Mesenchymal stem cell (in vitro differentiated cells and primary cell): ENCODE data around the gene RIPK4.

Experiments
- DNase-seq: peaks from one replicate; pipeline ENCODE4 v3.0.0-alpha.2; 2013
- H2AFZ ChIP-seq: one replicate; pipeline ENCODE4 v1.6.1; 2013; ENCODE audit warnings: low read depth, mild to moderate bottlenecking, control low read depth, inconsistent platforms, low read length, moderate library complexity
- H2AK5ac ChIP-seq: 2 replicates; pipeline ENCODE4 v1.6.1; 2013; ENCODE audit warnings: low read length, moderate library complexity, mild to moderate bottlenecking, inconsistent platforms; ENCODE audit not compliant: severe bottlenecking
- H2BK120ac ChIP-seq: one replicate; pipeline ENCODE4 v1.6.1; 2013; ENCODE audit warnings: low read depth, mild to moderate bottlenecking, inconsistent platforms, low read length, moderate library complexity
- H2BK12ac ChIP-seq, 2 experiments: one replicate each; pipeline ENCODE4 v1.6.1; 2013; ENCODE audit warnings: inconsistent platforms in 2 of 2, low read length in 2 of 2, mild to moderate bottlenecking in 2 of 2, moderate library complexity in 2 of 2, control low read depth in 1 of 2
- H2BK15ac ChIP-seq: one replicate; pipeline ENCODE4 v1.6.1; 2013; ENCODE audit warnings: mild to moderate bottlenecking, low read depth, inconsistent platforms; ENCODE audit not compliant: poor library complexity, severe bottlenecking
- H2BK5ac ChIP-seq: 2 replicates; pipeline ENCODE4 v1.6.1; 2013; ENCODE audit warnings: low read depth, mild to moderate bottlenecking, low read length, control low read depth, inconsistent platforms; ENCODE audit not compliant: poor library complexity, severe bottlenecking
- H3K14ac ChIP-seq, 2 experiments: one replicate each; pipeline ENCODE4 v1.6.1; 2013; ENCODE audit warnings: inconsistent platforms in 2 of 2, low read length in 2 of 2, control low read depth in 1 of 2, mild to moderate bottlenecking in 1 of 2, moderate library complexity in 1 of 2
- H3K18ac ChIP-seq, 2 experiments: one replicate each; pipeline ENCODE4 v1.6.1; 2013; ENCODE audit warnings: inconsistent platforms in 2 of 2, low read length in 2 of 2, control low read depth in 1 of 2, low read depth in 1 of 2, mild to moderate bottlenecking in 1 of 2
- H3K23ac ChIP-seq, 2 experiments: one replicate each; pipeline ENCODE4 v1.6.1; 2013; ENCODE audit warnings: inconsistent platforms in 2 of 2, low read length in 2 of 2, mild to moderate bottlenecking in 2 of 2, moderate library complexity in 2 of 2, control low read depth in 1 of 2
- H3K27ac ChIP-seq: 2 replicates; pipeline ENCODE4 v1.5.1; 2013; ENCODE audit warnings: mild to moderate bottlenecking, moderate library complexity, low read length, control low read depth, inconsistent platforms; ENCODE audit not compliant: poor library complexity, severe bottlenecking
- H3K27me3 ChIP-seq, 2 experiments: 2 replicates each; pipeline versions ENCODE4 v1.6.1 to v1.7.0; 2013; ENCODE audit warnings: low read length in 2 of 2, mild to moderate bottlenecking in 2 of 2, moderate library complexity in 2 of 2, control low read depth in 1 of 2, inconsistent platforms in 1 of 2; ENCODE audit not compliant: control insufficient read depth in 1 of 2, insufficient read depth in 1 of 2
- H3K36me3 ChIP-seq, 2 experiments: 2 replicates each; pipeline versions ENCODE4 v1.6.1 to v1.7.0; 2013; ENCODE audit warnings: low read length in 2 of 2, control low read depth in 1 of 2, inconsistent platforms in 1 of 2, low read depth in 1 of 2, mild to moderate bottlenecking in 1 of 2; ENCODE audit not compliant: insufficient read depth in 2 of 2, control insufficient read depth in 1 of 2
- H3K4ac ChIP-seq, 2 experiments: one replicate each; pipeline ENCODE4 v1.6.1; 2013; ENCODE audit warnings: inconsistent platforms in 2 of 2, low read length in 2 of 2, mild to moderate bottlenecking in 2 of 2, moderate library complexity in 2 of 2, control low read depth in 1 of 2, low read depth in 1 of 2
- H3K4me1 ChIP-seq: 2 replicates; pipeline ENCODE4 v1.6.1; 2013; ENCODE audit warnings: low read depth, low read length, control low read depth; ENCODE audit not compliant: control insufficient read depth, insufficient read depth
- H3K4me2 ChIP-seq: 2 replicates; pipeline ENCODE4 v1.6.1; 2013; ENCODE audit warnings: low read length, mild to moderate bottlenecking, inconsistent platforms; ENCODE audit not compliant: poor library complexity, severe bottlenecking
- H3K4me3 ChIP-seq, 2 experiments: 2 replicates each; pipeline versions ENCODE4 v1.5.1 to v1.7.0; 2013; ENCODE audit warnings: low read length in 2 of 2, mild to moderate bottlenecking in 2 of 2, control low read depth in 1 of 2, low read depth in 1 of 2; ENCODE audit not compliant: insufficient read depth in 1 of 2
- H3K79me1 ChIP-seq: replicated peaks from 2 replicates; pipeline ENCODE4 v1.6.1; 2013; ENCODE audit warnings: mild to moderate bottlenecking, control low read depth, low read length, inconsistent platforms; ENCODE audit not compliant: poor library complexity, severe bottlenecking
- H3K9ac ChIP-seq: 2 replicates; pipeline ENCODE4 v1.7.0; 2013; ENCODE audit warnings: mild to moderate bottlenecking, low read length, moderate library complexity
- H3K9me3 ChIP-seq: 2 replicates; pipeline ENCODE4 v1.7.0; 2013; ENCODE audit warnings: mild to moderate bottlenecking, low read length; ENCODE audit not compliant: control insufficient read depth
- H4K8ac ChIP-seq: one replicate; pipeline ENCODE4 v1.6.1; 2013; ENCODE audit warnings: inconsistent platforms, mild to moderate bottlenecking, low read length, moderate library complexity
- H4K91ac ChIP-seq: one replicate; pipeline ENCODE4 v1.6.1; 2013; ENCODE audit warnings: mild to moderate bottlenecking, low read length, inconsistent platforms
- WGBS: methylation state at CpG from one replicate; pipeline ENCODE4 v1.1.7; 2013; ENCODE audit warnings: mixed read lengths; 5-methylcytosine and 5-hydroxymethylcytosine counted together

The RIPK4 gene

GRCh38 chr21:41795726-41796125 is 28.9 kb upstream of the RIPK4 start:
- Histone ChIP-seq H3K18ac (no peak overlapping the region), H3K14ac (no peak overlapping the region), H2BK5ac (no peak overlapping the region), H3K9me3 (peaks cover 14% of the 10 kb centered on the region), H4K91ac (no peak overlapping the region), H3K27me3 (peaks cover 0 to 7% of the 10 kb centered on the region in 2 experiments), H2BK15ac (no peak overlapping the region), H3K27ac (no peak overlapping the region), H3K4ac (no peak overlapping the region), H3K4me1 (no peaks in the 10 kb centered on the region), H2BK12ac (no peak overlapping the region), H3K36me3 (peaks cover 25 to 29% of the 10 kb centered on the region in 2 experiments), H4K8ac (no peak overlapping the region), H2AK5ac (no peak overlapping the region), H3K4me2 (no peak overlapping the region), H3K79me1 (no peaks in the 10 kb centered on the region), H3K9ac (no peak overlapping the region), H2AFZ (no peak overlapping the region), H3K23ac (no peak overlapping the region), H3K4me3 (no peak overlapping the region), H2BK120ac (no peak overlapping the region)
- 49% methylated on average over 3 of the region's 3 CpGs for WGBS
- no peak for DNase-seq

- Histone ChIP-seq H2AFZ (no peak overlapping the region), H3K27me3 (peaks cover under 1 to 7% of the 10 kb centered on the region in 2 experiments), H2BK12ac (no peak overlapping the region), H2BK5ac (no peak overlapping the region), H2AK5ac (no peak overlapping the region), H3K18ac (no peak overlapping the region), H3K4ac (no peak overlapping the region), H4K91ac (no peak overlapping the region), H3K9me3 (peaks cover 14% of the 10 kb centered on the region), H2BK15ac (no peak overlapping the region), H3K4me3 (no peak overlapping the region), H3K4me1 (no peaks in the 10 kb centered on the region), H3K23ac (no peak overlapping the region), H3K27ac (no peak overlapping the region), H3K79me1 (no peaks in the 10 kb centered on the region), H3K4me2 (no peak overlapping the region), H4K8ac (no peak overlapping the region), H3K9ac (no peak overlapping the region), H2BK120ac (no peak overlapping the region), H3K14ac (no peak overlapping the region), H3K36me3 (peaks cover 16 to 18% of the 10 kb centered on the region in 2 experiments)
- DNase-seq, result no peak
- WGBS, result 95% methylated on average over 10 of the region's 10 CpGs
Measured at GRCh38 chr21:41794600-41794999, 27.7 kb upstream of the RIPK4 start.

GRCh38 chr21:41792711-41793110 is 25.9 kb upstream of the RIPK4 start:
- no peak overlapping the region for H3K4me2 ChIP-seq
- no peaks in the 10 kb centered on the region for H3K79me1 ChIP-seq
- no peak overlapping the region for H2BK12ac ChIP-seq
- H2AFZ ChIP-seq, result no peak overlapping the region
- no peak overlapping the region for H3K18ac ChIP-seq
- DNase-seq, result no peak
- no peak overlapping the region for H3K9ac ChIP-seq
- no peak overlapping the region for H2BK15ac ChIP-seq
- peaks cover 14% of the 10 kb centered on the region for H3K9me3 ChIP-seq
- no peak overlapping the region for H3K23ac ChIP-seq
- H4K8ac ChIP-seq, result no peak overlapping the region
- H2BK5ac ChIP-seq, result no peak overlapping the region
- H3K4me1 ChIP-seq, result no peaks in the 10 kb centered on the region
- no peak overlapping the region for H3K4me3 ChIP-seq
- peaks cover 4 to 18% of the 10 kb centered on the region in 2 experiments for H3K27me3 ChIP-seq
- H2BK120ac ChIP-seq, result no peak overlapping the region
- no peak overlapping the region for H3K27ac ChIP-seq
- H3K14ac ChIP-seq, result no peak overlapping the region
- peaks cover 0 to 7% of the 10 kb centered on the region in 2 experiments for H3K36me3 ChIP-seq
- no peak overlapping the region for H2AK5ac ChIP-seq
- no peak overlapping the region for H3K4ac ChIP-seq
- H4K91ac ChIP-seq, result no peak overlapping the region
- 95% methylated on average over 2 of the region's 3 CpGs for WGBS

- Histone ChIP-seq H4K8ac (no peak overlapping the region), H3K9ac (no peak overlapping the region), H3K4me3 (no peak overlapping the region), H2BK120ac (no peak overlapping the region), H2BK5ac (no peak overlapping the region), H2AFZ (no peak overlapping the region), H4K91ac (no peak overlapping the region), H2AK5ac (no peak overlapping the region), H3K4me2 (no peak overlapping the region), H3K23ac (no peak overlapping the region), H3K4ac (no peak overlapping the region), H3K36me3 (no peaks in the 10 kb centered on the region), H2BK15ac (no peak overlapping the region), H3K27me3 (peaks cover 11 to 37% of the 10 kb centered on the region in 2 experiments), H3K18ac (no peak overlapping the region), H3K9me3 (no peaks in the 10 kb centered on the region), H2BK12ac (no peak overlapping the region), H3K27ac (no peak overlapping the region), H3K14ac (no peak overlapping the region), H3K79me1 (no peaks in the 10 kb centered on the region), H3K4me1 (peaks cover 3% of the 10 kb centered on the region)
- no peak for DNase-seq
- 59% methylated on average over 13 of the region's 13 CpGs for WGBS
Measured at GRCh38 chr21:41786509-41786987, 19.7 kb upstream of the RIPK4 start.
